Activated B cell treated with CpG ODN at 0.5 μM for 24 hours (primary cell): ENCODE results near the gene ASF1A. TPM values are rescaled to one million over a fixed set of nuclear protein-coding genes. Genes with fewer than 3 reads are reported as not detected.

Experiments
- ATAC-seq: fragments of 200-7000 bp; cut with Tn5 transposase; one replicate; pipeline ENCODE4 v1.10.0; 2021; ENCODE audit warnings: low read depth, mild to moderate bottlenecking, moderate library complexity
- CTCF ChIA-PET: fragments of 350-600 bp; sonication (Branson Sonifier 250); formaldehyde crosslinking; loops from one replicate; lab custom pipeline; 2021; ENCODE audit warnings: antibody characterized with exemption; lab: Charles Lee
- POLR2A ChIA-PET: fragments of 350-600 bp; sonication (Branson Sonifier 250); formaldehyde crosslinking; loops from one replicate; lab custom pipeline; 2021; ENCODE audit warnings: antibody characterized with exemption; lab: Charles Lee
- DNase-seq: peaks from one replicate; pipeline ENCODE4 v3.0.0; 2022
- H3K27ac Mint-ChIP-seq: one replicate; pipeline ENCODE4 v1.8.0; 2020; ENCODE audit warnings: mixed read lengths
- H3K27me3 Mint-ChIP-seq: one replicate; pipeline ENCODE4 v1.8.0; 2021; ENCODE audit warnings: mixed read lengths
- H3K36me3 Mint-ChIP-seq: one replicate; pipeline ENCODE4 v1.8.0; 2021; ENCODE audit warnings: low read depth, mixed read lengths
- H3K4me1 Mint-ChIP-seq: one replicate; pipeline ENCODE4 v1.8.0; 2021; ENCODE audit warnings: mixed read lengths
- H3K4me3 Mint-ChIP-seq: one replicate; pipeline ENCODE4 v1.8.0; 2020; ENCODE audit warnings: mild to moderate bottlenecking, mixed read lengths
- H3K9me3 Mint-ChIP-seq: one replicate; pipeline ENCODE4 v1.8.0; 2020; ENCODE audit warnings: mixed read lengths
- CTCF ChIP-seq: fragments of 200-600 bp; IDR thresholded peaks from one replicate; pipeline ENCODE4 v1.8.0; 2022; ENCODE audit warnings: antibody characterized with exemption, mild to moderate bottlenecking
- intact Hi-C: fragments of 100-400 bp; cut with micrococcal nuclease; formaldehyde crosslinking; loops from one replicate; pipeline ENCODE4 v1.15.1; 2024
- total RNA-seq: library from RNA; stranded (reverse); gene quantifications from 2 replicates; pipeline ENCODE4 v1.2.3, GENCODE V29; 2022

The ASF1A gene
- total RNA-seq, 1 donor from 2014 or later: 13.1 TPM

- DNase-seq (no peak), ATAC-seq (no peak)
- CTCF ChIA-PET: no interaction called here
- intact Hi-C loops: no loop called here
- no peak overlapping the region for H3K4me3 Mint-ChIP-seq
- no peak overlapping the region for H3K27ac Mint-ChIP-seq
- no peak for TF ChIP-seq CTCF
- H3K36me3 Mint-ChIP-seq: peaks cover 83% of the 10 kb centered on the region
- no peaks in the 10 kb centered on the region for H3K9me3 Mint-ChIP-seq
- POLR2A ChIA-PET: no interaction called here
- no peaks in the 10 kb centered on the region for H3K27me3 Mint-ChIP-seq
- peaks cover 21% of the 10 kb centered on the region for H3K4me1 Mint-ChIP-seq
Observed at GRCh38 chr6:118903691-118904090, 9.7 kb downstream of the ASF1A start.

GRCh38 chr6:118905084-118905483 lies 11.1 kb downstream of the ASF1A start:
- no peaks in the 10 kb centered on the region for H3K9me3 Mint-ChIP-seq
- no peak for TF ChIP-seq CTCF
- peaks cover 81% of the 10 kb centered on the region for H3K36me3 Mint-ChIP-seq
- DNase-seq (no peak), ATAC-seq (no peak)
- H3K27ac Mint-ChIP-seq: no peak overlapping the region
- no peaks in the 10 kb centered on the region for H3K27me3 Mint-ChIP-seq
- peaks cover 13% of the 10 kb centered on the region for H3K4me1 Mint-ChIP-seq
- CTCF ChIA-PET: no interaction called here
- no peak overlapping the region for H3K4me3 Mint-ChIP-seq
- intact Hi-C loops: no loop called here
- POLR2A ChIA-PET: no interaction called here

GRCh38 chr6:118905851-118906250 lies 11.9 kb downstream of the ASF1A start:
- Mint-ChIP-seq H3K27me3 (no peaks in the 10 kb centered on the region), H3K9me3 (no peaks in the 10 kb centered on the region), H3K27ac (no peak overlapping the region), H3K36me3 (peaks cover 82% of the 10 kb centered on the region), H3K4me1 (peaks cover 6% of the 10 kb centered on the region), H3K4me3 (no peak overlapping the region)
- ATAC-seq: no peak
- ChIA-PET POLR2A (no interaction called here), CTCF (no interaction called here)
- no peak for TF ChIP-seq CTCF
- intact Hi-C loops: no loop called here
- DNase-seq: no peak

- no peaks in the 10 kb centered on the region for H3K9me3 Mint-ChIP-seq
- H3K4me1 Mint-ChIP-seq: peaks cover 1% of the 10 kb centered on the region
- TF ChIP-seq CTCF: no peak
- ChIA-PET POLR2A (no interaction called here), CTCF (no interaction called here)
- no peak for DNase-seq
- H3K27ac Mint-ChIP-seq: no peak overlapping the region
- H3K4me3 Mint-ChIP-seq: no peak overlapping the region
- intact Hi-C loops: no loop called here
- no peak for ATAC-seq
- H3K36me3 Mint-ChIP-seq: peaks cover 80% of the 10 kb centered on the region
- no peaks in the 10 kb centered on the region for H3K27me3 Mint-ChIP-seq
Observed at GRCh38 chr6:118908441-118908840, 14.5 kb downstream of the ASF1A start.

GRCh38 chr6:118912646-118913045 lies 18.7 kb downstream of the ASF1A start:
- intact Hi-C loops: no loop called here
- Mint-ChIP-seq H3K4me3 (no peak overlapping the region), H3K4me1 (no peaks in the 10 kb centered on the region), H3K27ac (no peak overlapping the region), H3K27me3 (no peaks in the 10 kb centered on the region), H3K36me3 (peaks cover 77% of the 10 kb centered on the region), H3K9me3 (no peaks in the 10 kb centered on the region)
- no peak for TF ChIP-seq CTCF
- ChIA-PET CTCF (interaction anchor here (0.9 kb wide), 1 partner anchor 15 kb away, joined by 3 read pairs; no protein-coding TSS in a partner anchor), POLR2A (no interaction called here)
- DNase-seq (no peak), ATAC-seq (no peak)
